Jurkat, Clone E6-1 (cell line): ENCODE data around the gene P2RY2.
"Not testable (repeated sequence)": the region's sequence is repeated elsewhere in the genome, so short reads cannot be mapped to it uniquely, and the experiment has no call there.

Source experiments
- DNase-seq: peaks from one replicate; pipeline ENCODE4 v3.0.0-alpha.2; 2011; ENCODE audit warnings: low read depth, low spot score
- H3K4me3 ChIP-seq: 2 replicates; pipeline ENCODE4 v1.5.1; 2011; ENCODE audit warnings: mild to moderate bottlenecking, low read length, control low read depth, moderate library complexity

P2RY2 gene

DNA sequence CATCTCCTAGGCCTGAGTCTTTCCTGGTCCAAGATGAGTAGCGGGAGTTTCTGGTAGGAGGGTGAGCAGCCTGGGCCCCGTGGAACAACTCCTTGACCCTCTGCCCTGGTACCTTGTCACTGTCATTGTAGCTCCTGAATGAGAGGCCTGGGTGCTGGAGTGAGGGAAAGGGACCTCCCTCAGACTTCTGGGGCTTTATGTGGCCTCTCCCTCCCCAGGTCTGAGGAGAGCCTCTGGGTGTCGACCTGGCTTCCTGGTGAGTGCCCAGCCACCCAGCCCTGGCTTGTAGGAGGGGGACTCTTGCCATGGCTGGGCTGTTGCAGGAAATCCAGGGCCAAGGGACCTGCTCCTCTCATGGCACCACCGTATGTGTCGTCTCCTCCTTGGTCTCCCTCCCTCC lies 3.9 kb downstream of the P2RY2 start:
- DNase-seq: no peak
- H3K4me3 ChIP-seq: no peak overlapping the region

DNA sequence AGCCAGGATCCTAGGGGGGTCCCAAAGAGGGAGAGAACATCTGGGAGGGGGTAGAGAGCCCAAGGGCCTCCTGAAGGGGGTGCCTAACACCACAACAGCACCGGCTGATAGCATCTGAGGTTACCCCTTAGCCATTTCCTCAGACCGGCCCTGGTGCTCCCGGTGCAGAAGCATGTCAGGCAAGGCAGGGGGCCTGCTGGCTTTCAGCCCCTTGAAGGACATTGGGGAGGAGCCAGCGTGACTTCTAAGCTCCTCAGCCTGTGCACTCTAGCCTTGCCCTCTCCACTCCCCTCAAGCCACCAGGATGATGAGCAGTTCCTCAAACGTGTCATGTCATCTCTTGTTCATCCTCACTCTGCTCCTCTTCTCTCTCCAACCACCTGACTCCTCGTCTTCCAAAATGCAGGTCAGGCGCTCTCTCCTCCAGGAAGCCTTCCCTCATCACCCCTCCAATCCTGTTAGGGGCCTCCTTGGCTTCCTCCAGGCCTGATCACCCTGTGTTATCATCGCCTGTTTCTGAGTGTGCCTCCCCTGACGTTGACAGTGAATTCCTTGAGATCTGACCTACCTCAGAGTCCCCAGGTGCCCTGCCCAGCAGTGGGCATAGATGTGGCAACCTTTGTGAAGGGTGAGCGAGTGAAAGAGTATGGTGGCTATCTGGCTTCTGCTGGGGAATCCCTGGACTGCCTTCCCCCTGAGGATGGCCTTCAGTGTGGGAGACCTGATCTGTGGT lies 6.1 kb downstream of the P2RY2 start:
- no peak overlapping the region for H3K4me3 ChIP-seq
- DNase-seq: no peak

DNA sequence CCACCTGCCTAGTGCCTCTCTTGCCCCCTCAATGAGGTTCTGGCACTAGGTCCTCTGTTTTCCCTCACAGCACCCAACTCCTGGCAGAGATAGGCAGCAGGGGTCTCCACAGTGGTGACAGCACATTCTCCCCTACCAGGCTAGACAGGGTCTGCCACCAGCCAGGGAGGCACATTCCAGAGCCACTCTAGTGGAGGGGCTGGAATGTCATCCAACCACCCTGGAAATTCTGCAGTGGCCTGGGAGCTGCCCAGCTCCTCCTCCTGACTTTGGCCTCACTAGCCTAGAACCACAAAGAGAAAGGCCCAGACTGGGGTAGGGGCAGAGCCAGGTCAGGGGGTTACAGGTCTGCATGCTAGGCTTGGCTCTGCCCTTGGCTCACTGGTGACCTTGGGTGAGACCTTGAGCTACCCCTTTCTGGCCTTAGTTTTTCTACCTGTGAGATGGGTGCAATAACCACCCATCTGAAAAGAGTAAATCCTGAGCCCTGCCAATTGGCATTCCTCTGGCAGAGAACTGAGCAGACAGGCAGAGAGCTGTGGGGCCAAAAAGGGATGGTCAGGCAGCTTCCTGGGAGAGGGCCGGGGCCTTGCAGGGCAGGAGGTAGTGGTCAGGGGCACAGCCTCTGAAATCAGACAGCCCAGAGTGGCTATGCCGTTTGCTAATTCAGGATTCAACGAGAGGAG lies 7.1 kb downstream of the P2RY2 start:
- H3K4me3 ChIP-seq: no peak overlapping the region
- no peak for DNase-seq

DNA sequence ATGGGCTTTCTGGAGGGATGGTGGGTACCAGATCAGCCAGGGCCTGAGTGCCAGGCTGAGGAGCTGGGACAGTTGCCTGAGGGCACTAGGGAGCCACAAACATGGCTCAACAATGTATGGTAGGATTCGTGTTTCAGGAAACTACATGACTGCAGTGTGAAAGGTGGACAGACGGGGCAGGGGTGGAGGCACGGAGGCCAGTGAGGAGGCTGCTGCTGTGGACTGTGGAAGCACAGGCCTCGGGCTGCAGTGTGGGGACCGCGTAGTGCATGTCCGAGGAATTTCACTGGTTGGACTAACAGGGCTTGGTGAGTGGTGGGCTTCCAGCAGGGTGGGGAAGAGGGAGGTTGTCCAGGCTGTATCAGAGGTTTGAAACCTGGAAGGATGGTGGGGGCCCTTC lies 7.8 kb downstream of the P2RY2 start:
- no peak overlapping the region for H3K4me3 ChIP-seq
- DNase-seq: no peak

DNA sequence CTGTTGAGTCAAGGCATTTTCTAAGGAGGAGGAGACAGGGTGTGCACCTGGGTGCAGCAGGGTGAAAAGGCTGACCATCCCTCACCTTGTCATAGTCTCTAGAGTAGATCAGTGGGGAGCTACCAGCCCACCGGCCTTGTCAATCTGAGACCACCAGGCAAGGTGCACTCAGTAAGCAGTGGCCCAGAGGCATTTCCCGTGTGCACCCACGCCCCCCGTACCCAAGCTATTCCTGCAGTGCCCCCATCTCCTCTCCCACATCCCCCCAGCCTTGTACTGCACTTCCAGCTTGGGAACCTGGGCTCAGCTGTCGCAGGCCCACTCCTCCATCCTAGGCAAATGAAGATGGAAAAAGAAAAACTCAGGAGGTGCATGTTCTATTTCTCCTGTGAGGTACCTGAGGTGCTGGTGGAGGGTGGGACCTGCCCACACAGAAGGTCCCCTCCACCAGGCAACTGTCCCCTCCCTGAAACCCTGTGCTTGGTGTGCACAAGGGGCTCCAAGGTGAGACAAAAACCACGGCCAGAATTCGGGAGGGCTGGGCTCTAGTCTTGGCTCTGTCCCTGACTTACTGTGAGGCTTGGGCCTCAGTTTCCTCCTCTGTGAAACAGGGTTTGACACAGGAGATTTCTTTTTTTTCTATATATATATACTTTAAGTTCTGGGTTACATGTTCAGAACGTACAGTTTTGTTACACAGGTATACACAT lies 8.4 kb downstream of the P2RY2 start:
- no peak overlapping the region for H3K4me3 ChIP-seq
- DNase-seq: no peak

DNA sequence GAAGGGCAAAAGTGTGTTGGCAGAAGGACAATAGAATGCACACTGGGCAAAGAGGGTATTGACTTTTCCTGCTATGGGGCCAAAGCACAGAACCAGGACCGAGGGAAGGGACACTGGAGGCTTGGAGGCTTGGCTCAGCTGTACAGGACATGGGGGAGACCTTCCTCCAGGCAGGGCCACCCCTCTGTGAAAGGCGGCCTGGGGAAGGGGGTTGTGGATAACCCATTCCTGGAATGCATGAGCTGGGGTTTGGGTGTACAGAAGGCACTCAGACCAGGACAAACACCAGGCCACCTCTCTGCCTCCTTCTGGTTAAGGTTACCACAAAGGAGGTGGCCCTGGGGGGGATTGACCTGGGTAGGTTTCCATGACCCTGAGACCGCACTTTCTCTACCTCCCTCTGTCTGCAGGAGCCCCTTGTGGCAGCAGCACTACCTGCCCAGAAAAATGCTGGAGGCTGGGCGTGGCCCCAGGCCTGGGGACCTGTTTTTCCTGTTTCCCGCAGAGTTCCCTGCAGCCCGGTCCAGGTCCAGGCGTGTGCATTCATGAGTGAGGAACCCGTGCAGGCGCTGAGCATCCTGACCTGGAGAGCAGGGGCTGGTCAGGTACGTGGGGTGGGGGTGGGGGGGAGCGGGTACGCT lies 9.6 kb downstream of the P2RY2 start:
- no peak overlapping the region for H3K4me3 ChIP-seq
- no peak for DNase-seq

DNA sequence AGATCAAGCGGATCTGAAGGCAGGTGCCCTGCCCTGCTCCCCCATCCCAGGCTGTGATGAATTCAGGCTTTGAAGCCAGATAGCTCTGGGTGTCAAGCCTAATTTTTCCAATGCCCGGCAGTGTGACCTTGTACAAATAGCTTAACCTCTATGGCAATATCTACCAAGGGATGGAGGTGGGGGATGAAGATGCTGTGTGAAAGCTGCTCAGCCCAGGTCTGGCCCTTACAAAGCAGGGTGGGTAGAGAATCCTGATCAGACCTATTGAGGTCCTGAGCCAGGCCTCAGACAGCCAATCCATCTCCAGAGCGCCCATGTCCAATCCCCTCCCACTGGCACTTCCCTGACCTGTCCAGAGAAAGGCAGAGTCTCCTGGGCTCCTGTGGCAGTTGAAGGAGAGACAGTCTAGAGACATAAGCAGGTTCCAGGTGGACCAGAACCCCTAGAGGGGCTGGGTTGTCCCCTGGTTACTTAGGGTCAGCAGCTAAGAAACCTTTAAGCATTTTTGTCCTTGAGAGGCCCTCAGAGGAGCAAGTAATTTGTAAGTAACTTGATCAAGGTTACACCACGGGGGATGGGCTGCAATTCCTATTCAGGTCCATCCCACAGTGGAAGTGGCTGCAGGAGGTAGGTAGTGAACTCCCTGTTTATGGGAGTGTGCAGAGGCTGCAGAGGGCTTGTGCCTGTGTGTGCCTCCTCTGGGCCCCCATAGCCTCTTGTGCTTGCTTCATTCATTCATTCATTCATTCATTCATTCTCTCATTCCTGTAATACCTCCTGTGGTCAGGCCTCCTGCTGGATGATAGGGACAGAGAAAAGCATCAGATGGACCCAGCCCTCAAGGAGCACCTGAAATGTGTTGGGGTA lies 10.4 kb downstream of the P2RY2 start:
- DNase-seq: no peak
- H3K4me3 ChIP-seq: no peak overlapping the region

DNA sequence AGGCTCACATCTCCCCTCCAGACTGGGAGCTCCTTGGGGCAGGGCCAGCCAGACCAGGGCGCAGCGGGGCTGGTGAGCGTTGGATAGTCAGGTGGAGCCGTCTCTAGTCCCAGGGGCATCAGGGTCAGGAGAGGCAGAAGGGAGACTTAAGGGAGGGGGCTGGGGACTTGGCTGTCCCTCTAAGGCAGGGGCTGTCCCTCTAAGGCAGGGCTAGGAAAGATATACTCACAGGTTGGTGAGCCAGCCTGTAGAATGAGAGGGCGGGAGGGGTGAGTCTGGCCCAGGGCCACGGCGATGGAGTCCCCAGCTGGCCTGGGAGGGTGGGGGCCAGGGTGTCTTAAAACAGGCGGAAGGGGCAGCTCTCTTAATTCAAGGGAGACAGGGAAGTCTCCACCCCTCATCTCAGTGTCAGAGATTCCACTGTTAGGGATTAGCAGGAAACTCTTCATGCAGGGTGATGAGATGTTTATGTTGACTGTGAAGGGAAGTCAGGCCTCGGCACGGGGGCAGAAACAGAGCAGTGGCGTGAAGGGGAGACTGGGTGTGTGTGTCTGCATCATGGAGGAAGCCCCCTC lies 11.3 kb downstream of the P2RY2 start:
- no peak overlapping the region for H3K4me3 ChIP-seq
- DNase-seq: no peak

DNA sequence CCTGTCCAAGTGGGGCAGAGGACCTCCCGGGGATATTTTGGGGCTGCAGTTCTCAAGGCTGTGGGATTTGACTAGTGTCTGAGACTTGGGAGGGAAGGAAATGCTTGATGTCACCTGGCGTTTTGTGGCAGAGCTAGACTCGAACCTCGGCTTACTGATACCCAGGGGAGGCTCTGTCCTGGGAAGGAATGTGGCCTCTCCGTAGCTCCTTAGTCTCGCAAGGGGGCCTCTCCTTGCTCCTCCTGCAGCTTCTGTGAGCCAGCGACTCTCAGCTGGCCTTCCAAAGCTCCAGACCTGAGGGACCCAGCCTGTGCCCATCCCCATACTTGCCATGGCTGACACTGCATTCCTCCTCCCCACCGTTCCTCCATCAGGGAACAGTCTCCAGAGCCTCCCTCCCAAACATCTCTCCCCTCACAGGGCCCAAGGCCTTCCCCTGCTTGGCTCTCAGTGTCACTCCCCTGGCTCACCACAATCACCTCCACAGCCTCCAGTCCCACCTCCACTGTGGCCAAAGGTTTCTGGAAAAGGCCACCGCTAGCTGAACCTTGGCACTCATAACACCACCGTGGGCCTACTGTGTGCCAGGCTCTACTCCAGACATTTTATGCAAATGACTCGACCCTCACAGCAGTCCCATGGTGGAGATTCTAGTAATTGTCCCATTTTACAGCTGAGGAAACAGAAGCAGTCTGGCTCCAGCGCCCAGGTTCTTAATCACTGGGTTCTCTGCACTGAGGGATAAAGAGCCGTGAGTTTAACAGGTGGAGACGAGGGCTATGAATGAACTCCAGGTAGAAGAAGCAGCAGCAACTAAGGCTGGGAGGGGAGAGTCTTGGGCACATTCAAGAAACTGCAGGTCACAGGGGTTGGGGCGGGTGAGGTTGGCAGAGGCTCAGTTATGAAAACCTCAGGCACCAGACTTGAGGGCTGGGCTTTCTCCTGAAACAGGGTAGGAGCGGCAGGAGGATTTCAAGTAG lies 12.1 kb downstream of the P2RY2 start:
- H3K4me3 ChIP-seq: no peak overlapping the region
- DNase-seq: no peak

DNA sequence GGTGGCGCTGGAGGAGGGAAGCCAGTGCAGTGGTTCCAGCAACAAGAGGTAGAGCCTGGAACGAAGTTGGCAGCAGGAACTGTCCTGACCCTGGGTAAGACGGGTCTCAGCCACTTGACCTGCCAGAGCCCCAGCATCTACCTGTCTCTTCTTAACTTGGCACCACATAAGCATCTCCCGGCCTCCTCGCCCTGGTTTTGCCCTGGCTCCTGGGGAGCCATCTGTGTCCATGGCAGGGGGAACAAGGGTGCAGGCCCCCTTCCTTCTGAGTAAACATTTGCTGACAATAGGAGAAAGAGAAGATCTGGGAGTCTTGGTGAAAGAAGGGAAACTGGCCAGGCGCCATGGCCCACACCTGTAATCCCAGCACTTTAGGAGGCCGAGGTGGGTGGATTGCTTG lies 12.8 kb downstream of the P2RY2 start:
- no peak for DNase-seq
- no peak overlapping the region for H3K4me3 ChIP-seq

DNA sequence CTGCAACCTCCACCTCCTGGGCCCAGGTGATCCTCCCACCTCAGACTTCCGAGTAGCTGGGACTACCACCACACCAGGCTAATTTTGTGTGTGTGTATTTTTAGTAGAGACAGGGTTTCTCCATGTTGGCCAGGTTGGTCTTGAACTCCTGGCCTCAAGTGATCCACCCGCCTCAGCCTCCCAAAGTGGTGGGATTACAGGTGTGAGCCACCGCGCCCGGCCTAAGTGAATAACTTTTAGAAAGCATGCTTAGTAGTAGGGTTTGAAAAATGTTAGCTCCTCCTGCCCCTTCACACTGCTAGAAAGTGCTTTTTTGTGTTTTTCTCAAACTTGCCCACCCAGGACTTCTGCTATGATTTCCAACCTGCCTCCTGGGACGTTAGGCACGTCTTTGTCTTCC lies 14.4 kb downstream of the P2RY2 start:
- not testable (repeated sequence) for H3K4me3 ChIP-seq, DNase-seq

DNA sequence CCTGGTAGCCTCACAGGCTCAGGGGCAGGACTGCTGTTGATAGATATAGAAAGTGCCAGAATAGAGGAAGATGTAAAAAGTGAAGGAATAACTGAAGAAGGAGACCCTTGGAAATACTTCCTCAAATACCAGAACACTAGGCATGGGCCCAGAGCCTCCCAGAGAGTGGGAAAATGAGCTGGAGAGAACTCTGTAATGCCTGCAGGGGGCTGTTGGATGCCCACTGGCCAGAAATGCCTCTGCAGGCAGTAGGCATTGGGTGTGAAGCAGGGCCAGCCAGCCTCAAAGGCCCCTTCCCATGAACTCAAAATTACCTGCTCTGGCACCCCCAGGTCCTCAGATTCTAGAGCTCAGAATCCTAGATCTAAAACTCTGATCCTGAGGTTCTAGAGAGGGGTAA lies 15.1 kb downstream of the P2RY2 start:
- DNase-seq: no peak
- no peak overlapping the region for H3K4me3 ChIP-seq

DNA sequence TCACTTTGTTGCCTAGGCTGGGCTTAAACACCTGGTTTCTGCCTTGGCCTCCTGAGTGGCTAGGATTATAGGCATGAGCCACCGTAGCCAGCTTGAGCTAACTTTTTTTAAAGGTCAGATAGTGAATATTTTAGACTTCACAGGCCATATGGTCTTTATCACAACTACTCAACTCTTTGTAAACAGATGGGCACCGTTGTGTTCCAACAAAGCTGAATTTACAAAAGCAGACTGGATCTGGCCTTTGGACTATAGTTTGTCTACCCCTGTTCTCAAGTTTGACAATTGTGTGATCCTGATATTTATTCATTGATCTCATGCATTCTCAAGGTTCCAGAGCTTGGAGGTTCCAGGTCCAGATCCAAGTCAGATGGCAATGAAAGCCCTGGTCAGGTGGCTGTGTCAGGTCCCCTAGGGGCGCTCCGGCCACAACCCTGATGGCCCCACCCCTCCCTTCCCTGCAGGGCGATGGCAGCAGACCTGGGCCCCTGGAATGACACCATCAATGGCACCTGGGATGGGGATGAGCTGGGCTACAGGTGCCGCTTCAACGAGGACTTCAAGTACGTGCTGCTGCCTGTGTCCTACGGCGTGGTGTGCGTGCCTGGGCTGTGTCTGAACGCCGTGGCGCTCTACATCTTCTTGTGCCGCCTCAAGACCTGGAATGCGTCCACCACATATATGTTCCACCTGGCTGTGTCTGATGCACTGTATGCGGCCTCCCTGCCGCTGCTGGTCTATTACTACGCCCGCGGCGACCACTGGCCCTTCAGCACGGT lies 15.8 kb downstream of the P2RY2 start:
- H3K4me3 ChIP-seq: no peak overlapping the region
- DNase-seq: no peak

DNA sequence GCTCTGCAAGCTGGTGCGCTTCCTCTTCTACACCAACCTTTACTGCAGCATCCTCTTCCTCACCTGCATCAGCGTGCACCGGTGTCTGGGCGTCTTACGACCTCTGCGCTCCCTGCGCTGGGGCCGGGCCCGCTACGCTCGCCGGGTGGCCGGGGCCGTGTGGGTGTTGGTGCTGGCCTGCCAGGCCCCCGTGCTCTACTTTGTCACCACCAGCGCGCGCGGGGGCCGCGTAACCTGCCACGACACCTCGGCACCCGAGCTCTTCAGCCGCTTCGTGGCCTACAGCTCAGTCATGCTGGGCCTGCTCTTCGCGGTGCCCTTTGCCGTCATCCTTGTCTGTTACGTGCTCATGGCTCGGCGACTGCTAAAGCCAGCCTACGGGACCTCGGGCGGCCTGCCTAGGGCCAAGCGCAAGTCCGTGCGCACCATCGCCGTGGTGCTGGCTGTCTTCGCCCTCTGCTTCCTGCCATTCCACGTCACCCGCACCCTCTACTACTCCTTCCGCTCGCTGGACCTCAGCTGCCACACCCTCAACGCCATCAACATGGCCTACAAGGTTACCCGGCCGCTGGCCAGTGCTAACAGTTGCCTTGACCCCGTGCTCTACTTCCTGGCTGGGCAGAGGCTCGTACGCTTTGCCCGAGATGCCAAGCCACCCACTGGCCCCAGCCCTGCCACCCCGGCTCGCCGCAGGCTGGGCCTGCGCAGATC lies 16.5 kb downstream of the P2RY2 start:
- no peak for DNase-seq
- no peak overlapping the region for H3K4me3 ChIP-seq

DNA sequence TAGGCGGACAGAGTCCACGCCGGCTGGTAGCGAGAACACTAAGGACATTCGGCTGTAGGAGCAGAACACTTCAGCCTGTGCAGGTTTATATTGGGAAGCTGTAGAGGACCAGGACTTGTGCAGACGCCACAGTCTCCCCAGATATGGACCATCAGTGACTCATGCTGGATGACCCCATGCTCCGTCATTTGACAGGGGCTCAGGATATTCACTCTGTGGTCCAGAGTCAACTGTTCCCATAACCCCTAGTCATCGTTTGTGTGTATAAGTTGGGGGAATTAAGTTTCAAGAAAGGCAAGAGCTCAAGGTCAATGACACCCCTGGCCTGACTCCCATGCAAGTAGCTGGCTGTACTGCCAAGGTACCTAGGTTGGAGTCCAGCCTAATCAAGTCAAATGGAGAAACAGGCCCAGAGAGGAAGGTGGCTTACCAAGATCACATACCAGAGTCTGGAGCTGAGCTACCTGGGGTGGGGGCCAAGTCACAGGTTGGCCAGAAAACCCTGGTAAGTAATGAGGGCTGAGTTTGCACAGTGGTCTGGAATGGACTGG lies 17.2 kb downstream of the P2RY2 start:
- no peak for DNase-seq
- H3K4me3 ChIP-seq: no peak overlapping the region

DNA sequence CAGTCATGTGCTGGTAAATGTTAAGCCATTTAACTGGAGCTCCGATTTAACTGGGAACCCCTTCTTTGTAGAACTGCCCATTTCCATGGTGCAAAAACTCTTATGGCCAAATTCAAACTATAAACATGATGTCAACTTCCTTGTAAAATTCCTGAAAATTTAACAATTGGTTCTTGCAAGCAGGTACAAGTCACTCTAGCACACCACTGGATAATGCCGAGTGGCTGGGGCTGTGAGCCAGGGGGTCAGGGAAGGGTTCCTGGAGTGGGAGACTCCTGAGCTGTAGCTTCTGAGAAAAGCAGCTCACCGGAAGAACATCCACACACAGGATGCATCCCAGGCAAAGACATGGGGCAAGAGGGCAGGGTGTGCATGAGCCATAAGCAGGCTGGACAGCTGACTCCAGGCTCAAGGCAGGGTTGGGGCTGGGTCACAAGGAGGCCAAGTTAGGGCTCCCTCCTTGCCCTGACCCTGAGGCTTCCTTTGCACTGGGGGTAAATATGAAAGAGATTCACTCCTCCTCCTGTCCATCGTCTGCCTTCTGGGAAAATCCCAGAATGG lies 18.2 kb downstream of the P2RY2 start:
- no peak for DNase-seq
- no peak overlapping the region for H3K4me3 ChIP-seq
